ENCODE measurements around the gene TMPO.

DNA sequence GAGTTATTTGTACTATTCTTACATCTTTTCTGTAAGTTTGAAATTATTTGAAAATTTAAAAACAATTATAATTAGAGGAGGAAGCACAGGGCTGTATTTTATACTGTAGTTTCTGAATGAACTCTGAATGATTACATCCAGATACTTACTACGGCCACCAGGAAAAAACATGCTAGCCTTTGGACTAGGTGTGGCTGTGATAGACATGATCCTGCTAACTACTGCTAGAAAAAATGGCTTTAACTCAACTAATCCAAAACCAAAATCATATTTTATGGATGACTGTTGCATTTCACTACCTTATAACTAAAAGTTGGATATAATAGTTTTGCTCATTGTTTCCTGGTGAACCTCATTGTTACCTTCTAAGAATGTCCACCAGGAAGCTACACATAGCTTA, 63.0 kb downstream of the TMPO start:
- TF ChIP-seq, protein P1, sequence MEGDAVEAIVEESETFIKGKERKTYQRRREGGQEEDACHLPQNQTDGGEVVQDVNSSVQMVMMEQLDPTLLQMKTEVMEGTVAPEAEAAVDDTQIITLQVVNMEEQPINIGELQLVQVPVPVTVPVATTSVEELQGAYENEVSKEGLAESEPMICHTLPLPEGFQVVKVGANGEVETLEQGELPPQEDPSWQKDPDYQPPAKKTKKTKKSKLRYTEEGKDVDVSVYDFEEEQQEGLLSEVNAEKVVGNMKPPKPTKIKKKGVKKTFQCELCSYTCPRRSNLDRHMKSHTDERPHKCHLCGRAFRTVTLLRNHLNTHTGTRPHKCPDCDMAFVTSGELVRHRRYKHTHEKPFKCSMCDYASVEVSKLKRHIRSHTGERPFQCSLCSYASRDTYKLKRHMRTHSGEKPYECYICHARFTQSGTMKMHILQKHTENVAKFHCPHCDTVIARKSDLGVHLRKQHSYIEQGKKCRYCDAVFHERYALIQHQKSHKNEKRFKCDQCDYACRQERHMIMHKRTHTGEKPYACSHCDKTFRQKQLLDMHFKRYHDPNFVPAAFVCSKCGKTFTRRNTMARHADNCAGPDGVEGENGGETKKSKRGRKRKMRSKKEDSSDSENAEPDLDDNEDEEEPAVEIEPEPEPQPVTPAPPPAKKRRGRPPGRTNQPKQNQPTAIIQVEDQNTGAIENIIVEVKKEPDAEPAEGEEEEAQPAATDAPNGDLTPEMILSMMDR (IDR thresholded peaks at IDR 0.05; ENCODE audit: low read depth, low read length, missing input control): no peak
- TF ChIP-seq RAD21 (IDR thresholded peaks at IDR 0.05) (no peak), MAX (IDR thresholded peaks at IDR 0.05) (no peak), SP1 (IDR thresholded peaks at IDR 0.05) (no peak), EGR1 (IDR thresholded peaks at IDR 0.05; ENCODE audit: low read depth in 2 of 2) (no peak)
- TF ChIP-seq, protein P2, sequence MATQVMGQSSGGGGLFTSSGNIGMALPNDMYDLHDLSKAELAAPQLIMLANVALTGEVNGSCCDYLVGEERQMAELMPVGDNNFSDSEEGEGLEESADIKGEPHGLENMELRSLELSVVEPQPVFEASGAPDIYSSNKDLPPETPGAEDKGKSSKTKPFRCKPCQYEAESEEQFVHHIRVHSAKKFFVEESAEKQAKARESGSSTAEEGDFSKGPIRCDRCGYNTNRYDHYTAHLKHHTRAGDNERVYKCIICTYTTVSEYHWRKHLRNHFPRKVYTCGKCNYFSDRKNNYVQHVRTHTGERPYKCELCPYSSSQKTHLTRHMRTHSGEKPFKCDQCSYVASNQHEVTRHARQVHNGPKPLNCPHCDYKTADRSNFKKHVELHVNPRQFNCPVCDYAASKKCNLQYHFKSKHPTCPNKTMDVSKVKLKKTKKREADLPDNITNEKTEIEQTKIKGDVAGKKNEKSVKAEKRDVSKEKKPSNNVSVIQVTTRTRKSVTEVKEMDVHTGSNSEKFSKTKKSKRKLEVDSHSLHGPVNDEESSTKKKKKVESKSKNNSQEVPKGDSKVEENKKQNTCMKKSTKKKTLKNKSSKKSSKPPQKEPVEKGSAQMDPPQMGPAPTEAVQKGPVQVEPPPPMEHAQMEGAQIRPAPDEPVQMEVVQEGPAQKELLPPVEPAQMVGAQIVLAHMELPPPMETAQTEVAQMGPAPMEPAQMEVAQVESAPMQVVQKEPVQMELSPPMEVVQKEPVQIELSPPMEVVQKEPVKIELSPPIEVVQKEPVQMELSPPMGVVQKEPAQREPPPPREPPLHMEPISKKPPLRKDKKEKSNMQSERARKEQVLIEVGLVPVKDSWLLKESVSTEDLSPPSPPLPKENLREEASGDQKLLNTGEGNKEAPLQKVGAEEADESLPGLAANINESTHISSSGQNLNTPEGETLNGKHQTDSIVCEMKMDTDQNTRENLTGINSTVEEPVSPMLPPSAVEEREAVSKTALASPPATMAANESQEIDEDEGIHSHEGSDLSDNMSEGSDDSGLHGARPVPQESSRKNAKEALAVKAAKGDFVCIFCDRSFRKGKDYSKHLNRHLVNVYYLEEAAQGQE (IDR thresholded peaks at IDR 0.05): no peak
